ENCODE results near the gene LRFN4. TPM values are rescaled to one million over a fixed set of nuclear protein-coding genes. Genes with fewer than 3 reads are reported as not detected.

Gene LRFN4
- total RNA-seq, 4 donors from 2014 or later = 5.5 to 14.1 (median 10.3) TPM

DNA sequence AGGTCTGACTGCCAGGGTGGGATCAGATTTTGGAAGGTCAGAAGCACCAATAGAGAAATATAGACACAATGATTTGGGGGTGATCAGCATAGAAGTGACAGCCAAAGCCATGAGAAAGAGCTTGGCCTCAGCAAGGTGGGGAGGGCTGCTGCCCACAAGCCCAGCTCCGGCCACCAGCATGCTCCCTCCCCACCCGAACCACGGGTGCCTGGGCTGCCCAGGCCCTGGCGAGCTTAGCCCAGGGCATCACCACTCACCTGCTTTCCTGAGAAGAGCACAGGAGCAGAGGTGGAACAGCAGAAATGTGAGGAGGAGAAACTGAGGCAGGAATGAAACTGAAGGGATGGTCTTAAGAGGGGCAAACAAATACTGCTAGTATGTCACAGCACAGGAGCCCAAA lies 48.8 kb downstream of the LRFN4 start:
- no peak for DNase-seq (ENCODE audit: low spot score in 2 of 2)
- WGBS, 2 donors = 71 to 83% methylated on average over 4 of the region's 4 CpGs
- intact Hi-C loops (cut with DNase I; ENCODE audit: low total_unique reads) = loop anchor here (10.0 kb wide), 1 partner anchor 1179 kb away; no protein-coding TSS in a partner anchor
- H3K4me3 ChIP-seq (ENCODE audit: low read depth, poor library complexity, severe bottlenecking) = no peak overlapping the region
- TF ChIP-seq, protein P1, sequence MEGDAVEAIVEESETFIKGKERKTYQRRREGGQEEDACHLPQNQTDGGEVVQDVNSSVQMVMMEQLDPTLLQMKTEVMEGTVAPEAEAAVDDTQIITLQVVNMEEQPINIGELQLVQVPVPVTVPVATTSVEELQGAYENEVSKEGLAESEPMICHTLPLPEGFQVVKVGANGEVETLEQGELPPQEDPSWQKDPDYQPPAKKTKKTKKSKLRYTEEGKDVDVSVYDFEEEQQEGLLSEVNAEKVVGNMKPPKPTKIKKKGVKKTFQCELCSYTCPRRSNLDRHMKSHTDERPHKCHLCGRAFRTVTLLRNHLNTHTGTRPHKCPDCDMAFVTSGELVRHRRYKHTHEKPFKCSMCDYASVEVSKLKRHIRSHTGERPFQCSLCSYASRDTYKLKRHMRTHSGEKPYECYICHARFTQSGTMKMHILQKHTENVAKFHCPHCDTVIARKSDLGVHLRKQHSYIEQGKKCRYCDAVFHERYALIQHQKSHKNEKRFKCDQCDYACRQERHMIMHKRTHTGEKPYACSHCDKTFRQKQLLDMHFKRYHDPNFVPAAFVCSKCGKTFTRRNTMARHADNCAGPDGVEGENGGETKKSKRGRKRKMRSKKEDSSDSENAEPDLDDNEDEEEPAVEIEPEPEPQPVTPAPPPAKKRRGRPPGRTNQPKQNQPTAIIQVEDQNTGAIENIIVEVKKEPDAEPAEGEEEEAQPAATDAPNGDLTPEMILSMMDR (IDR thresholded peaks at IDR 0.05) = no peak
- no peak for TF ChIP-seq POLR2A (IDR thresholded peaks at IDR 0.05)

DNA sequence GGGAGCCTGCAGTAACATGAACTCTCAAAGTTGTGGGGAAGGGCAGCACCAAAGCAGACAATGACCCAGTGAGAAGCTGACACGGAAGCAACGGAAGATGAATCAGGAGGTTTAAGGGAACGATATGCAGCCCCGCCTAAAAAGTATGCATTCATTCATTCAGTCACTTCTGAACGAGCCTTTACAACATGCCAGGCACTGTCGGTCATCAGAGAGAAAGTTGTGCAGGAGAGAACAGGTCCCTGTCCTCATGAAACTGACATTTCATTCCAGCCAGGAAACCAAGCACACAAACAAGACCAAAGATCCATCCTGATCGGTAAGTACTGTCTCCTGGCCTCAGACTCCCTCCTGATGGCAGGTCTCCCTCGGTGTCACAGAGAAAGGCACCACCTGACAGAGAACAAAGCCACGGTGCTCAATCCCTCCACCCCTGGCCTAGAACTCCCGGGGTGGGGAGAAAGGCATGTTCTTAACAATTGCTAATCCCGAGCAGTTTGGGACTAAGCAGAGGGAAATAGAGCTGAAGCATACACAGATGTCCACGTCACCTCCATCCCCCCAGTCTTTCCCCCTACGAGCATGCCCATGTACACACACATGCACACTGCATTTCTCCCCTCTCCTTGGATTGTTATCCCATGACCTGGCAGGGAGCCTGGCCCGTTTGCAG lies 49.3 kb downstream of the LRFN4 start:
- intact Hi-C loops (cut with DNase I; ENCODE audit: low total_unique reads) = loop anchor here (10.0 kb wide), 1 partner anchor 1179 kb away; no protein-coding TSS in a partner anchor
- no peak for DNase-seq (ENCODE audit: low spot score in 2 of 2)
- 39 to 57% methylated on average over 14 of the region's 14 CpGs for WGBS, 2 donors
- TF ChIP-seq POLR2A (IDR thresholded peaks at IDR 0.05) = no peak
- TF ChIP-seq, protein P1 (IDR thresholded peaks at IDR 0.05) = no peak
- no peak overlapping the region for H3K4me3 ChIP-seq (ENCODE audit: low read depth, poor library complexity, severe bottlenecking)

DNA sequence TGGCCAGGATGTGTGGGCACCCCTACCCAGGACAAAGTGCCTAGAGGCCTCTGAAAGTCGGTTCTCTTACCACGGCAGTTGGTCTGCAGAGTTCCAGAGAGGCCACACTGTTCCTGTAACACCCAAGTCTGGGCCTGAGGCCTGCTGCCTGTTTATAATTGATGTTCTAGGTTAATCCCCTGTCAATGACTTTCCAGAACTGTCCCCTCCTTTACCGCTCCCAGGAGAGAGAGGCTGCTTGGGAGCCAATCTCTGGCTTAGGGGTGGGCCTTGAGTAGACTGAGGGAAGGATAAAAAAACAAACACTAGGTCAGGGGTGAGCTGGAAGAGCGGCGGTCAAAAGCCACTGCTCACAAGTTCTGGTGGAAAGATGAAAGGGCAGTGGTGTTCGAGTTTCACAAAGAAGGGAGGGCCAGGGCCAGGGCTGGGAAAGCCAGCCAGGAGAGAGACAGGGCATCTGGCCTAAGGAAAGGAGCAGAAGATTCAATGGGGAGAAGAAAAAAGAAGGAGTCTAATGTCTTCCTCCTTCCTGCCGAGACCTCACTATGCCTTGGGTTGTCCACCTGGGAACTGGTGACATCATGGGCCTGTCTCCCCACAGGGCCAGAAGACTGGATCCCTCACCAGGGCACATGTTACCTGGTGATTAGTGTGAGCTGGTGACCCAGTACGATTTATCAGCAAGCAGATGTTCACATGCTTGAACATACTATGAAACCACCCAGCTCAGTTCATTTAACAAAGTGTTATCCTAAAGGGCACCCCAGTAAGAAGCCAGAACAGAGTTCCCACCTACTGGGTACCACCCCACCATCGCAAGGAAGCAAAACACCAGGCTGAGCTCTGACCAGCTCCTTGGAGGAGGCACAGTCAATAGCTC lies 51.1 kb downstream of the LRFN4 start:
- 82 to 89% methylated on average over 9 of the region's 9 CpGs for WGBS, 2 donors
- TF ChIP-seq POLR2A (IDR thresholded peaks at IDR 0.05) = no peak
- TF ChIP-seq, protein P1 (IDR thresholded peaks at IDR 0.05) = no peak
- intact Hi-C loops (cut with DNase I; ENCODE audit: low total_unique reads) = loop anchor here (10.0 kb wide), 1 partner anchor 1177 kb away; no protein-coding TSS in a partner anchor
- no peak for DNase-seq (ENCODE audit: low spot score in 2 of 2)
- H3K4me3 ChIP-seq (ENCODE audit: low read depth, poor library complexity, severe bottlenecking) = no peak overlapping the region

DNA sequence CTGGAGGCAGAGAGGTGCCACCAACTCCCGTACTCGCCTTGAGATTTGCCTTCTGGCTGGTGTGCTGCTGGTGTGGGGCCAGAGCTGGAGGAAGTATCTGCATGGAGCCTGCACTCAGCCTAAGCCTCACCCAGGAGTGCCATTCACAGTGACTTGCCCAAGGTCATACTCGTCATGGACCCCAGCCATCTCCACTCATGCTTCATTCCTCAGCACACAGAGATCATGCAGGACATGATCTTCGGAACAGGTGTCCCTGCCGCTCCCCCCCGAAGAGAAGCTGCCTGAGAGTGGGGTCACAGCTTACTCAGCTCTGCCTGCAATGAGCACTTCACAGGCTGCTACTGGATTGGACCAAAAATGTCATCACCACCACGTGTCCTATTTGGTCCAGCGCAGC lies 52.3 kb downstream of the LRFN4 start:
- intact Hi-C loops (cut with DNase I; ENCODE audit: low total_unique reads) = loop anchor here (10.0 kb wide), 1 partner anchor 1176 kb away; no protein-coding TSS in a partner anchor
- no peak overlapping the region for H3K4me3 ChIP-seq (ENCODE audit: low read depth, poor library complexity, severe bottlenecking)
- 87 to 91% methylated on average over 8 of the region's 8 CpGs for WGBS, 2 donors
- no peak for DNase-seq (ENCODE audit: low spot score in 2 of 2)
- TF ChIP-seq, protein P1 (IDR thresholded peaks at IDR 0.05) = no peak
- no peak for TF ChIP-seq POLR2A (IDR thresholded peaks at IDR 0.05)

DNA sequence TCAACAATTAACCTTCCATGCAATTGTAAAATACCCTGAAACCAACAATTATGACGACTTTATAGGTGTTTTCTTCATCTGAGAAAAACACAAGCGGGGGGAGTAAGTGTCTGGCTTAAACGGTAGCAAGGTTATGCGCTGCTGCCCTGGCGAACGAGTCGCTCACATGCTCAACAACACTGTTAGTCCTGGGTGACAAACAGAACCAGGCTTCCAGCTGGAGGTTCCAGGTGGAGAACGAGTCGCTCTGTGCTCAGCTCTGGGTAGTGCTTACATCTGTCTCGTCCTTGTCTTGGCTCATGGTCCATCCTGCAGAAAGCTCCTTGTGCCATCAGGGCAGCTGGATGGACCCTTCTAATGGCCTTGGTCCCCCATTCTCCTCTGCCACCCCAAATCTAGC lies 53.2 kb downstream of the LRFN4 start:
- intact Hi-C loops (cut with DNase I; ENCODE audit: low total_unique reads) = no loop called here
- no peak for TF ChIP-seq POLR2A (IDR thresholded peaks at IDR 0.05)
- TF ChIP-seq, protein P1 (IDR thresholded peaks at IDR 0.05) = no peak

More for the DNA sequence above, 53.2 kb downstream of the LRFN4 start:
- WGBS, 2 donors = 92 to 93% methylated on average over 10 of the region's 10 CpGs
- no peak overlapping the region for H3K4me3 ChIP-seq (ENCODE audit: low read depth, poor library complexity, severe bottlenecking)
- no peak for DNase-seq (ENCODE audit: low spot score in 2 of 2)

Other genes with a start within 250 kb of the LRFN4 start
- 10 to 100 TPM; 35.8 to 47.4 (median 44.6) TPM for gene RBM14, start 240.4 kb upstream of the LRFN4 start, total RNA-seq
- 10 to 100 TPM; 59.2 to 96.6 (median 76.0) TPM for gene RBM4, start 218.4 kb upstream of the LRFN4 start, total RNA-seq
- gene RBM4B, start 179.2 kb upstream of the LRFN4 start, total RNA-seq = 10 to 100 TPM in 2 of 4 donors, 1 to 10 TPM in 2; 8.6 to 18.0 (median 12.2) TPM
- 100 to 1,000 TPM; 435 to 663 (median 597) TPM for gene SPTBN2, start 127.8 kb upstream of the LRFN4 start, total RNA-seq
- gene RCE1, start 13.6 kb upstream of the LRFN4 start, total RNA-seq = 10 to 100 TPM; 23.8 to 32.8 (median 29.7) TPM
- 10 to 100 TPM in 3 of 4 donors, 1 to 10 TPM in 1; 7.3 to 22.5 (median 17.4) TPM for gene PC, start 101.3 kb downstream of the LRFN4 start, total RNA-seq
- not detected for gene C11orf86, start 118.2 kb downstream of the LRFN4 start, total RNA-seq
- gene SYT12, start 166.1 kb downstream of the LRFN4 start, total RNA-seq = 1 to 10 TPM in 1 of 4 donors, under 1 TPM in 3; 0.08 to 1.7 (median 0.41) TPM
- 100 to 1,000 TPM in 1 of 4 donors, 10 to 100 TPM in 3; 74.6 to 109 (median 87.8) TPM for gene RHOD, start 199.8 kb downstream of the LRFN4 start, total RNA-seq

Data from lower leg skin (tissue), 4 donors.